Kidney tubule cell (primary cell): ENCODE measurements around the gene KRT80.
A peak's percentile ranks its signal among the peaks of the same experiment; 100 is the strongest.

Source experiments
- DNase-seq: peaks from one replicate; pipeline ENCODE4 v3.0.0-alpha.2; 2018; ENCODE audit warnings: low spot score

The KRT80 gene

GRCh38 chr12:52179396-52179973, 12.3 kb downstream of the KRT80 start:
- no peak for DNase-seq

DNA sequence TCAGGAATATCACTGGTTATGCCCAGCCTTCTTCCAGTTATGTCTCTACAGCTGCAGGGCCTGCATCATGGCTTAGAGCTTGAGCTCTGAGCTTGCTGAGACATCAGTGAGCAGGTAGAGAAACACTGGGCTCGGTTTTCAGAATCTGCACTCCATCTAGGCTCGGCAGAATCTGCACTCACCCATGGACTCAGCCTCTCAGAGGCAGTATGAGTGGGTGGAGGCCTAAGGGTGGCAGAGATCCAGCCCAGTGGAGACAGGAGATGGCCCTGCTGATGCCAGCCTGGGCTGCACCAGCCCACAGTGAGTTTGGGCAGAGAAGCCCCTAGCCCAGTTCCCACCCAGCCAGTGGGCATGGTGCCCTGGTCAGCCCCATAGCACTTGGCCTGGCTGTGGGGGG, 12.8 kb downstream of the KRT80 start:
- no peak for DNase-seq

- no peak for DNase-seq
Measured at GRCh38 chr12:52178443-52178842, 13.4 kb downstream of the KRT80 start.

DNA sequence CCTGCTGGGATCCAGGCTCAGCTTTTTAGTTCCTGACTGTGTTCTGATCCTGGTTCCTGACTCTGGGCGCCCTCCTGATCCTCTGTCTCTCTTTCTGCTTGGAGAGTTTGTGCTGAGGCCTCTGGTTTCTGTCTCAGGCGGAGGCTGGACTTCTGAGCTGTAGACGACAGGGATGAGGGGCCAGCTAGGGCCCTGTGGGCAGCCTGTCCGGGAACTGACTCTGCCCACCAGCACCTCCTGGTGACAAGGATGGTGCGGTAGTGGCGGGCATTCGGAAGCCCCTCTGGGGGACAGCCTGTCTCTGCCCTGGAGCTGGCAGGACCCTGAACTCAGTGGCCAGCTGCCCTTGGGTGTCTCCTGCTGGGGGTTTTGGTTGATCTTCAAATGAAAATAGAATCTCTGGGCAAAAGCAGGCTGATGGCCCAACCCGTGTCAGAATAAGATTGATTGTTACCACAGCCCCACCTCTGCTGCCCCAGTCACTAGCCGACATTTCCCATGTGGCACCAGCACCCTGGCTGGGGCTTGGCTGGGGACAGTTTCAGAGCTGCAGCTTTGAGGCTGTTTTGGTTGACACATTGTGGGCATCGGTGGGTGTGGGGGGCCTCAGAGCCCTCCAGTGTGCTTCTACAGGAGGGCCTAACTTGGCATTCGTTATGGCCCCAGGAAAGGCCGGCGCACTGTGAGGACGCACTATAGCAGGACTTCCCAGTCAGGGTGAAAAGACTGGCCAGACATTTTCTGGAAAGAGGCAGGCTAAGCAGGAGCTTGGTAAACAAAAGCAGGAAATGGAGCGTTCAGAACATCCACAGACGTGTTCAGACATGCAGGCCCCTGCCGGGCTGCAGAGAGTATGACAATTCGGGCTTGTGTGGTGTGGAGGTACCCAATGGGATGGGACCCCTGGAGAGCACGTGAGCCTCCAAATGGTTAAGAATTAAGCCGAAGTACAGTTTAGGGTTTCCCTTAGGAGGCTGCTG, 16.2 kb downstream of the KRT80 start:
- DNase-seq, result no peak

DNA sequence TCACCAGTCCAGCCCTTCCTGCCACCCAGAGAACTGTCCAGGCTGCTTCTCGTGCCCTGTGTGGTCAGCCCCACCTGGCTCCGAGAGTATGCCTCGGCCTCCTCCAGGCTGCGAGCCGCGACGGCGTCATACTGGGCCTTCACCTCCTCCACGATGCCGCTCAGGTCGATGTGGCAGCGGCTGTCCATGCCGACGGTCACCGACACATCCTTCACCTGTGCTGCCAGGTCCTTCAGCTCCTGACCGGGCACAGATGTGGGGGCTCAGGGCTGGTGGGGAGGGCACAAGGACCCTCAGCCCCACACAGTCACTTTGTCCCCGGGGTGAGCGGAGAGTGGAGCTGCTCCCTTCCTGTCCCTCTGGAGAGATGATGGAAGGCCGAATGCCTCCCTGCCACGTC, 18.3 kb downstream of the KRT80 start:
- no peak for DNase-seq

- DNase-seq, result no peak
Measured at GRCh38 chr12:52172956-52173355, 18.9 kb downstream of the KRT80 start.

- DNase-seq, result peak; percentile 53
Measured at GRCh38 chr12:52171950-52172512, 19.8 kb downstream of the KRT80 start.

- no peak for DNase-seq
Measured at GRCh38 chr12:52170827-52171226, 21.0 kb downstream of the KRT80 start.

GRCh38 chr12:52169886-52170285, 21.9 kb downstream of the KRT80 start:
- no peak for DNase-seq

DNA sequence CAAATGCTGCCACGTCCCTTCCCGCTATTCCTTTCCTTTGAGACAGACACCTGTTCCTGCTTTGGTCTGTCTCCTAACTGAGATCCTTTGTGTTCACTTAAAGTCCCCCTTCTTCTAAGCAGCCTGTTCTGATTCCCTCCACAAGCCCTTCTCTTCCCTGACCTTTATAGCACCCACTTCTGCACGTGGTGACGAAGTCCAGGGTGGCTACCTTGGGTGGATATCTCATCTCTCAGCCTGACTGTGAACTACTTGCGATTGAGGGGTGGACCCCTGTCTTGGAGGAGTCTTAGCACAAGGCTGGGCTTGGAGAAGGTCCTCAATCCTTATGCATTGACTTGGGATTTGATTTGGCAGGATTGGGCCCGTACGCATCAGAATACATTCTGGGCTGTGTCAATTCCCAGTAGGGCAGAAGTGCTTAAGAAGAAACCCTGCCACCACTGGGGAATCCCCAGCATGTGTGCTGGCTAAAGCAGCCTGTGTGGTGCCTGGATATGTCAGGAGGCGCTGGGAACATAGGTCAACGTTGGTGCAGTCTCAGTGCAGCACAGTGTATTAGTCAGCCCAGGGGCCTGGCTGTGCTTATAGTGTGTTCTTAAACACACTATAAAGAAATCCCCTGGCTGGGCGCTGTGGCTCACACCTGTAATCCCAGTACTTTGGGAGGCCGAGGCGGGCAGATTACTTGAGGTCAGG, 23.6 kb downstream of the KRT80 start:
- peak; percentile 75 for DNase-seq

DNA sequence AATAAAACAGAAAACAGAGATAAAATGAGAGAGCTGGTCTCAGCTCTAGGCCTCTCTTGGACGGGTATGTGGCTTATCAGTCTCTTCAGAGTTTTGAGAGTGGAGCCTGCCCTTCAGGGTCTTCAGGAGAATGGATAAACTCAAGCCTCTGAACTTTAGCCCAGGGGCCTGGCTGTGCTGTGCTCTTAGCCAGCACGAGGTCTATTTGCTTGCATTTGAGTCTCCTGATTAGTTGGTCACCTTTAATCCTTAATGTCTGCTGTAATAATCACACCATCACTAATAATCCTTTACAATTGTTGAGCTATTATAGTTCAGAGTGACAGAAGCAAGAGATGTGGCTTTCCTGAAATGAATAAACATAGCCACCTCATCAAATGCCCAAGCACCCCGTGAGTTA, 24.3 kb downstream of the KRT80 start:
- DNase-seq, result no peak

- DNase-seq, result no peak
Measured at GRCh38 chr12:52166672-52167071, 25.1 kb downstream of the KRT80 start.

GRCh38 chr12:52165096-52165855, 26.5 kb downstream of the KRT80 start:
- no peak for DNase-seq

DNA sequence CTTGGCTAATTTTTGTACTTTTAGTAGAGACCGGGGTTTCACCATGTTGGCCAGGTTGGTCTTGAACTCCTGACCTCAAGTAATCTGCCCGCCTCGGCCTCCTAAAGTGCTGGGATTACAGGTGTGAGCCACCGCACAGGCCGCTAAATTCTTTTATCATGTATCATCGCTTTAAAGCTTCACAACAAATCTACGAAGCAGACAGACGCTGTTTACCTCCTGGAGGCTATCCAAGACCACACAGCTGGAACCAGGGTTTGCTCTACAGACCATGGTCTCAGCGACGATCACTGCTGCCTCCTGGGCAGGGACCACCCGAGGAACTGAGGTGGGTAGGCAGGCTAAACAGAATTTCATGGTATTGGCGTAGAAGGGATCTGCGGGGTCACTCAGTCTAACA, 27.2 kb downstream of the KRT80 start:
- peak; percentile 52 for DNase-seq

GRCh38 chr12:52162981-52163380, 28.8 kb downstream of the KRT80 start:
- DNase-seq, result no peak

- DNase-seq, result no peak
Measured at GRCh38 chr12:52160200-52160599, 31.6 kb downstream of the KRT80 start.

DNA sequence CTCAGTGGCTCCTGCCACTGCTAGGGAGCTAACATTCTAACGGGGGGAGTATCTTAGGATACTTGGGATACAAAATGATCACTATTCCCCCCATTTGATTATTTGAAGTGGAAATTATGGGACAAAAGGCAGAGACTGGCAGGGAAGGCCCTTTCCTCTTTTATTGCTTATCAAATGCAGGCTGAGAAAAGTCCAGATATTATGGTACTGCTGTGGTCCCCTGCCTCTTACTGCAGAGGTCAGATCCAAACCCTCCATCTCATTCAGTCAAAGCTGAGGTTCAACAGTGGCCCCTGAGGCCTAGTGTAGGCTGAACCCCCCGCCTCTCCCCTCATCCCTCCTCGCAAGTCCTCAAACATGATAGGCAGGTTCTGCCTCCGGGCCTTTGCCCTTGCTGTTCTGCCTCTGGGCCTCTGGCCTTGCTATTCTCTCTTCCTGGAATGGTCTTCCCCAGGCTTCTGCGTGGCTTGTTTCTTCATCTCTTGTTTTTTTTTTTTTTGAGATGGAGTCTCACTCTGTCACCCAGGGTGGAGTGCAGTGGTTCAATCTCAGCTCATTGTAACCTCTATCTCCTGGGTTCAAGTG, 34.2 kb downstream of the KRT80 start:
- no peak for DNase-seq

DNA sequence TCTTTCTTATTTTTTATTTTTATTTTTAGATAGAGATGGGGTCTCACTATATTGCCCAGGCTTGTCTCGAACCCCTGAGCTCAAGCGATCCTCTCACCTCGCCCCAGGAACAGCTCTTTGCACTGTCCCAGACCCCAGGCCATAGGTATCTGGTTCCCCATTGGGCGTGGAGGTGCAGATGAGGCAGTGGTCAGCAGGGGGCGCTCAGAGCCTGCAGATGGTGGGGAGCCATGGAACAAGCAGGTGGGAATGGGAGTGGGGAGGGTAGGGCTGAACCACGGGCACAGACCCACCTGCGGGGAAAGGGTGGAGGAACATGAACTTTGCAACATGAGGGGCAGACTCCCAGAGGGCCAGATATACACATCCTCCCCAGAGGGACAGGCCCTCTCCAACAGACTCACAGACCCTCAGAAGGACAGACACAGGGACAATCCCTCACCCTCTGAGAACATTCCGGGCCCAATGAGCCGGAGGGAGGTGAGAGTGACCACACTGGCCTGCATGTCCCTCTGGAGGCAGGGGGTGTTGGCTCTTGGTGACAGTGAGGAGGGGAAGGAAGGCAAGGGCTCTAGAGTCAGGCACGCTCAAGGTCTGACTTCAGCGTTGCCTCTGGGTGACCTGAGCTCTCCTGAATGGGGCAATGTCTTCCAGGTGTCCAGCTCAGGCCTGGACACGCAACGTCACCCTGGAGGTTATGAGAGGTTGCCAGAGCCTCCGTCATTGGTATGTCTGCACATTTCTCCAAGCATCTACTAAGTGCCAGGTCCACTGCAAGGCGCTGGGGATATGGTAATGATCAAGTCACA, 34.9 kb downstream of the KRT80 start:
- DNase-seq, result peak; percentile 81

- peak; percentile 91 for DNase-seq
Measured at GRCh38 chr12:52156311-52156710, 35.5 kb downstream of the KRT80 start.

GRCh38 chr12:52155048-52155868, 36.6 kb downstream of the KRT80 start:
- DNase-seq, result peak; percentile 49
